ENCODE data around the gene WSCD2.

WSCD2 gene

GRCh38 chr12:108255252-108255602, 126.1 kb downstream of the WSCD2 start:
- Histone ChIP-seq H3K4me1 (ENCODE audit: control insufficient read depth, low read depth, low read length) (peaks cover 7% of the 10 kb centered on the region), H3K27ac (ENCODE audit: low read depth, low read length) (no peak overlapping the region)
- no CpG with 5 or more reads among the region's 3 CpGs for WGBS (ENCODE audit: extremely low coverage, insufficient coverage, low lambda C conversion rate)

GRCh38 chr12:108257004-108257403, 127.9 kb downstream of the WSCD2 start:
- H3K4me3 ChIP-seq (ENCODE audit: low read length), result no peak overlapping the region
- no peak overlapping the region for H2BK120ac ChIP-seq (ENCODE audit: low read depth, low read length)
- no peak overlapping the region for H3K56ac ChIP-seq (ENCODE audit: low read length)
- peaks cover 7% of the 10 kb centered on the region for H3K4me1 ChIP-seq (ENCODE audit: control insufficient read depth, low read depth, low read length)
- no peak overlapping the region for H3K9ac ChIP-seq (ENCODE audit: low read length)
- H2BK15ac ChIP-seq (replicated peaks; ENCODE audit: low read depth), result no peak overlapping the region
- no peak overlapping the region for H4K5ac ChIP-seq (ENCODE audit: low read length)
- no peak overlapping the region for H3K18ac ChIP-seq (ENCODE audit: low read length)
- no peak overlapping the region for H3K23ac ChIP-seq (ENCODE audit: low read length)
- H4K8ac ChIP-seq (ENCODE audit: low read depth, low read length), result no peak overlapping the region
- no peaks in the 10 kb centered on the region for H3K79me2 ChIP-seq (ENCODE audit: control insufficient read depth, insufficient read depth, low read length)
- no peaks in the 10 kb centered on the region for H3K27me3 ChIP-seq (ENCODE audit: insufficient read depth, low read length, poor library complexity)
- no peaks in the 10 kb centered on the region for H3K79me1 ChIP-seq (ENCODE audit: low read length)
- peak; percentile 32 for DNase-seq
- H3K27ac ChIP-seq (ENCODE audit: low read depth, low read length), result no peak overlapping the region
- H2AK5ac ChIP-seq (ENCODE audit: low read length), result no peak overlapping the region
- no peak overlapping the region for H3K4me2 ChIP-seq (ENCODE audit: low read length)
- WGBS (ENCODE audit: extremely low coverage, insufficient coverage, low lambda C conversion rate), result no CpG with 5 or more reads among the region's 3 CpGs
- no peak overlapping the region for H2BK5ac ChIP-seq (ENCODE audit: low read length)
- no peak overlapping the region for H3K4ac ChIP-seq (ENCODE audit: low read depth, low read length)
- no peaks in the 10 kb centered on the region for H3K36me3 ChIP-seq (ENCODE audit: control insufficient read depth, insufficient read depth, low read length)

More at GRCh38 chr12:108255252-108255602, 126.1 kb downstream of the WSCD2 start:
- Histone ChIP-seq H3K79me1 (ENCODE audit: low read length) (no peaks in the 10 kb centered on the region), H4K8ac (ENCODE audit: low read depth, low read length) (no peak overlapping the region), H3K4ac (ENCODE audit: low read depth, low read length) (no peak overlapping the region), H3K79me2 (ENCODE audit: control insufficient read depth, insufficient read depth, low read length) (no peaks in the 10 kb centered on the region), H3K18ac (ENCODE audit: low read length) (no peak overlapping the region), H3K27me3 (ENCODE audit: insufficient read depth, low read length, poor library complexity) (no peaks in the 10 kb centered on the region), H2BK15ac (replicated peaks; ENCODE audit: low read depth) (no peak overlapping the region), H2AK5ac (ENCODE audit: low read length) (no peak overlapping the region), H2BK5ac (ENCODE audit: low read length) (no peak overlapping the region), H3K4me3 (ENCODE audit: low read length) (no peak overlapping the region), H3K56ac (ENCODE audit: low read length) (no peak overlapping the region), H3K36me3 (ENCODE audit: control insufficient read depth, insufficient read depth, low read length) (no peaks in the 10 kb centered on the region), H4K5ac (ENCODE audit: low read length) (no peak overlapping the region), H2BK120ac (ENCODE audit: low read depth, low read length) (no peak overlapping the region), H3K9ac (ENCODE audit: low read length) (no peak overlapping the region), H3K4me2 (ENCODE audit: low read length) (no peak overlapping the region), H3K23ac (ENCODE audit: low read length) (no peak overlapping the region)
- no peak for DNase-seq

GRCh38 chr12:108257610-108258106, 128.6 kb downstream of the WSCD2 start:
- Histone ChIP-seq H3K4me1 (ENCODE audit: control insufficient read depth, low read depth, low read length) (peaks cover 5% of the 10 kb centered on the region), H3K27me3 (ENCODE audit: insufficient read depth, low read length, poor library complexity) (no peaks in the 10 kb centered on the region), H3K27ac (ENCODE audit: low read depth, low read length) (no peak overlapping the region), H3K4me3 (ENCODE audit: low read length) (no peak overlapping the region), H2BK5ac (ENCODE audit: low read length) (no peak overlapping the region), H2AK5ac (ENCODE audit: low read length) (no peak overlapping the region), H3K79me1 (ENCODE audit: low read length) (no peaks in the 10 kb centered on the region), H3K18ac (ENCODE audit: low read length) (no peak overlapping the region), H3K23ac (ENCODE audit: low read length) (no peak overlapping the region), H3K9ac (ENCODE audit: low read length) (no peak overlapping the region), H3K4me2 (ENCODE audit: low read length) (no peak overlapping the region), H4K8ac (ENCODE audit: low read depth, low read length) (no peak overlapping the region), H3K4ac (ENCODE audit: low read depth, low read length) (no peak overlapping the region), H3K36me3 (ENCODE audit: control insufficient read depth, insufficient read depth, low read length) (no peaks in the 10 kb centered on the region), H2BK120ac (ENCODE audit: low read depth, low read length) (no peak overlapping the region), H3K79me2 (ENCODE audit: control insufficient read depth, insufficient read depth, low read length) (no peaks in the 10 kb centered on the region), H2BK15ac (replicated peaks; ENCODE audit: low read depth) (no peak overlapping the region), H4K5ac (ENCODE audit: low read length) (no peak overlapping the region), H3K56ac (ENCODE audit: low read length) (no peak overlapping the region)
- WGBS (ENCODE audit: extremely low coverage, insufficient coverage, low lambda C conversion rate), result no CpG with 5 or more reads among the region's 4 CpGs
- DNase-seq, result no peak

- H3K23ac ChIP-seq (ENCODE audit: low read length), result no peak overlapping the region
- H3K79me2 ChIP-seq (ENCODE audit: control insufficient read depth, insufficient read depth, low read length), result no peaks in the 10 kb centered on the region
- no peaks in the 10 kb centered on the region for H3K36me3 ChIP-seq (ENCODE audit: control insufficient read depth, insufficient read depth, low read length)
- no peaks in the 10 kb centered on the region for H3K27me3 ChIP-seq (ENCODE audit: insufficient read depth, low read length, poor library complexity)
- no peak overlapping the region for H3K4me2 ChIP-seq (ENCODE audit: low read length)
- no peak overlapping the region for H2BK15ac ChIP-seq (replicated peaks; ENCODE audit: low read depth)
- H3K4ac ChIP-seq (ENCODE audit: low read depth, low read length), result no peak overlapping the region
- no peak overlapping the region for H3K9ac ChIP-seq (ENCODE audit: low read length)
- H3K18ac ChIP-seq (ENCODE audit: low read length), result no peak overlapping the region
- H3K4me1 ChIP-seq (ENCODE audit: control insufficient read depth, low read depth, low read length), result no peaks in the 10 kb centered on the region
- H3K56ac ChIP-seq (ENCODE audit: low read length), result no peak overlapping the region
- H2BK5ac ChIP-seq (ENCODE audit: low read length), result no peak overlapping the region
- WGBS (ENCODE audit: extremely low coverage, insufficient coverage, low lambda C conversion rate), result no CpG with 5 or more reads among the region's 3 CpGs
- no peak overlapping the region for H4K8ac ChIP-seq (ENCODE audit: low read depth, low read length)
- H4K5ac ChIP-seq (ENCODE audit: low read length), result no peak overlapping the region
- DNase-seq, result no peak
- H2BK120ac ChIP-seq (ENCODE audit: low read depth, low read length), result no peak overlapping the region
- H3K27ac ChIP-seq (ENCODE audit: low read depth, low read length), result no peak overlapping the region
- H2AK5ac ChIP-seq (ENCODE audit: low read length), result no peak overlapping the region
- H3K4me3 ChIP-seq (ENCODE audit: low read length), result no peak overlapping the region
- no peaks in the 10 kb centered on the region for H3K79me1 ChIP-seq (ENCODE audit: low read length)
Measured at GRCh38 chr12:108260039-108260438, 131.0 kb downstream of the WSCD2 start.

GRCh38 chr12:108260969-108261368, 131.9 kb downstream of the WSCD2 start:
- no peak overlapping the region for H3K9ac ChIP-seq (ENCODE audit: low read length)
- H3K27ac ChIP-seq (ENCODE audit: low read depth, low read length), result no peak overlapping the region
- no peak overlapping the region for H2BK120ac ChIP-seq (ENCODE audit: low read depth, low read length)
- no peak for DNase-seq
- no peaks in the 10 kb centered on the region for H3K27me3 ChIP-seq (ENCODE audit: insufficient read depth, low read length, poor library complexity)
- no peak overlapping the region for H4K5ac ChIP-seq (ENCODE audit: low read length)
- H3K4ac ChIP-seq (ENCODE audit: low read depth, low read length), result no peak overlapping the region
- no peaks in the 10 kb centered on the region for H3K36me3 ChIP-seq (ENCODE audit: control insufficient read depth, insufficient read depth, low read length)
- no peaks in the 10 kb centered on the region for H3K4me1 ChIP-seq (ENCODE audit: control insufficient read depth, low read depth, low read length)
- no peak overlapping the region for H2BK15ac ChIP-seq (replicated peaks; ENCODE audit: low read depth)
- H4K8ac ChIP-seq (ENCODE audit: low read depth, low read length), result no peak overlapping the region
- H3K4me2 ChIP-seq (ENCODE audit: low read length), result no peak overlapping the region
- no peak overlapping the region for H3K4me3 ChIP-seq (ENCODE audit: low read length)
- H3K23ac ChIP-seq (ENCODE audit: low read length), result no peak overlapping the region
- H2BK5ac ChIP-seq (ENCODE audit: low read length), result no peak overlapping the region
- H3K79me1 ChIP-seq (ENCODE audit: low read length), result no peaks in the 10 kb centered on the region
- no peak overlapping the region for H2AK5ac ChIP-seq (ENCODE audit: low read length)
- no peak overlapping the region for H3K56ac ChIP-seq (ENCODE audit: low read length)
- H3K18ac ChIP-seq (ENCODE audit: low read length), result no peak overlapping the region
- H3K79me2 ChIP-seq (ENCODE audit: control insufficient read depth, insufficient read depth, low read length), result no peaks in the 10 kb centered on the region

GRCh38 chr12:108265505-108265904, 136.4 kb downstream of the WSCD2 start:
- Histone ChIP-seq H2BK15ac (replicated peaks; ENCODE audit: low read depth) (no peak overlapping the region), H3K23ac (ENCODE audit: low read length) (no peak overlapping the region)

More at GRCh38 chr12:108265505-108265904, 136.4 kb downstream of the WSCD2 start:
- Histone ChIP-seq H3K56ac (ENCODE audit: low read length) (no peak overlapping the region), H3K4me3 (ENCODE audit: low read length) (no peak overlapping the region), H4K5ac (ENCODE audit: low read length) (no peak overlapping the region), H3K4ac (ENCODE audit: low read depth, low read length) (no peak overlapping the region), H3K18ac (ENCODE audit: low read length) (no peak overlapping the region), H3K36me3 (ENCODE audit: control insufficient read depth, insufficient read depth, low read length) (no peaks in the 10 kb centered on the region), H3K9ac (ENCODE audit: low read length) (no peak overlapping the region), H4K8ac (ENCODE audit: low read depth, low read length) (no peak overlapping the region), H3K79me1 (ENCODE audit: low read length) (no peaks in the 10 kb centered on the region), H3K79me2 (ENCODE audit: control insufficient read depth, insufficient read depth, low read length) (no peaks in the 10 kb centered on the region), H2AK5ac (ENCODE audit: low read length) (no peak overlapping the region), H3K27ac (ENCODE audit: low read depth, low read length) (no peak overlapping the region), H3K27me3 (ENCODE audit: insufficient read depth, low read length, poor library complexity) (no peaks in the 10 kb centered on the region), H3K4me2 (ENCODE audit: low read length) (no peak overlapping the region), H2BK120ac (ENCODE audit: low read depth, low read length) (no peak overlapping the region), H2BK5ac (ENCODE audit: low read length) (no peak overlapping the region), H3K4me1 (ENCODE audit: control insufficient read depth, low read depth, low read length) (no peaks in the 10 kb centered on the region)
- no peak for DNase-seq
- WGBS (ENCODE audit: extremely low coverage, insufficient coverage, low lambda C conversion rate), result no CpG with 5 or more reads among the region's 1 CpG

Data from mesendoderm (in vitro differentiated cells).